GM19193 (cell line): ENCODE results near the gene RTTN.
A peak's percentile ranks its signal among the peaks of the same experiment; 100 is the strongest.

Experiments
- POLR2A ChIP-seq: IDR thresholded peaks from 4 replicates; pipeline ENCODE4 v1.6.1; 2011; ENCODE audit not compliant: insufficient read depth, insufficient read length; ENCODE audit errors: extremely low read depth

Gene RTTN

DNA sequence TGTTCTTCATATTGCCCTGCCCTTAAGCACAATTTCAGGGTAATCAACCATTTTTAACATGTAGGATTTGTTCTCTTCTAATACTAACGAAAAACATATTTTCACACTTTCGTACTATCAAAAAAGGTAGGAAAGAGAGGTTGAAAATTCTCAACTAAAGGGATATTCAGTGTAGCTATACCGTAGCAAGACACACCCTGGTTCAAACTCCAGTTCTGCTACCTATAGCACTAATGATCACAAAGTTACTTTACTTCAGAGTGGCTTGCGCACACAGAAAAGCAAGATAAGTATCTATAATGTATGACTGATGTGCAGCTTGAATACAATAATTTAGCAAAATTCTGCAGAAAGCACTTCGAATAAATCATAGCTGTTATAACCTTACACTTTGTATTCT is 132.1 kb downstream of the RTTN start:
- TF ChIP-seq POLR2A = no peak

DNA sequence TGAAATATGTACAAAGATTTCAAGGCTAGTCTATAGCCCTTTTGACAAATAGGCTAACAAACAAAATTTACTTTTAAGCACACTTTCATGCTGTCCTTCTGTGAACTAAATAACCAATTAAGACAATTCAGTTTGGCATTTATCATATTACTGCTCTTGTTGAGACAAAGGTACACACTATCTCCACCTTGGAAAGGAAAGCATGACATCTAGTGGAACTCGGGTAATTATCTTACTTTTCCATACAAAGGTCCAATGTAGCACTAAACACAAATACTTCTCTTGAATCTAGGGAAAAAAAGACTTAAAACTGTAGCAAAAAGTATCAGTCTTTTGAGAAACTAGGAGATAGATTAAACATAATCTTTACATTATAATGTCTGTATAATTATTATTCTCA is 132.8 kb downstream of the RTTN start:
- no peak for TF ChIP-seq POLR2A

DNA sequence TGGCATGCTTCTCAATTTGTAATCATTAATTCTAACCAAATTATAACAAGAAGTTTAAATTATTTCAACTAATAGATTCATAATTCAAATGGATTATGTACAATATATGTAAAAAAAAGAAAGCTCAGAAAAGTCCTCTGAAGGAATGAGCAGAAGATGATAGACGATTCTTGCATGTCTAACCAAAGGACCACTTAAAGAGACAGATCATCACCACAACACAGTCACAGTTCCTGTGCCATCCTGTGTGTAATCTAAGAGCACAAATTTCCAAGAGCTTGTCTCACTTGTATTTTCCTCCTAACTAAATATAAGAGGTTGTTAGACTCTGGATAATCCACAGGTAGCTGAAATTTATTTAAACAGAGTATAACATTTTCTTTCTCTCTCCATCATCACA is 135.5 kb downstream of the RTTN start:
- TF ChIP-seq POLR2A = no peak

DNA sequence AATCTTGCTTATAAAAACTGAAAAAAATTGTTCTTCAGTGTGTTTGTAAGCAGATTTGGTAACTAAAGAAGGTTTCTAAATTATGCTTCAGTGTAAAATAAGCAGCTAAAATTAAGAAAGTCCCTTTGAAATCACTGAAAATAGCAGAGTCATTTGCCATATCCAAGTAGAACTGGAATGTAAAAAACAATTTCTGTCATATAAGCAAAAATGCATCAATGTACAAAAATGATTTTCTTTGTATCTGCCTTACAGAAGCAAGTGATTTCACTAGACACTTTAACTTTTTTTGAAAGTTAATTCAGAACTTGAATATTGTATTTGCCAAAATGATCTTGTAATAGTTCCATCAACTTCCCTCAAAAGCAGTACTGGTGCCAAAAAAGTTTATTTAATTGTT is 136.1 kb downstream of the RTTN start:
- TF ChIP-seq POLR2A = no peak

DNA sequence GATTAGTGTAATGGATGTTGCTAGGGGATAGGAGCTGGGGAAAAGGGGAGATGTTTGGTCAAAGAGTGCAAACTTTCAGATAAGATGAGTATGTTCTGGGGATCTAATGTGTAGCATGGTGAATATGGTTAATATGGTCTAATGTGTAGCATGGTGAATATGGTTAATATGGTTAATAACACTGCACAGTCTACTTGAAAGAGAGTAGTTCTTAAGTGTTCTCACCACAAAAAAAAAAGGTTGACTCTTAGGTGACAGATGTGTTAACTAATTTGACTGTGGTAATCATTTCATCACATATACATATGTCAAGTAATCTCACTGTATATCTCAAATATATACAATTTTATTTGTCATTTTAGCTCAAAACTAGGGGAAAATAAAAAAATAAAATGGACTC is 136.5 kb downstream of the RTTN start:
- no peak for TF ChIP-seq POLR2A

- no peak for TF ChIP-seq POLR2A
These were observed 145.8 kb downstream of the RTTN start for GRCh38 chr18:70059684-70060083.

- TF ChIP-seq POLR2A = no peak
These were observed 146.6 kb downstream of the RTTN start for GRCh38 chr18:70058916-70059315.

- no peak for TF ChIP-seq POLR2A
These were observed 157.4 kb downstream of the RTTN start for GRCh38 chr18:70047931-70048603.

DNA sequence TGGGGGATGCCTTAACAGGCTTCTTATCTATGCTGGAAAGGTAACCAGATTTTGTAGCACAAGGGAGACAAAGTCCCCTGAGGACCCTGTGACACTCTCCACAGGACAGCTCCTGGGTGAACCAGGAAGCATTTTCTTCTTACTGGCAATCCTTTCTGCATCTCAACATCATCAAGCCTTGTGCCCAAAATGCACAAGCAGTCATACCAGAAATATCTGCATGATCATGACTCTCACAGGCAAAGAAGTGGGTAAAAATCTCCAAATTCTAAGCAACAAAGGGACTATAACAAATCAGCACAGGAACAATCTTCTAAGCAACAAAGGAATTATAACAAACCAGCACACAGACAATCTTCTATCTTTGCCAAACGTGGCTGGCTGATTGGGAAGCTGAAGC is 158.7 kb downstream of the RTTN start:
- TF ChIP-seq POLR2A = no peak

DNA sequence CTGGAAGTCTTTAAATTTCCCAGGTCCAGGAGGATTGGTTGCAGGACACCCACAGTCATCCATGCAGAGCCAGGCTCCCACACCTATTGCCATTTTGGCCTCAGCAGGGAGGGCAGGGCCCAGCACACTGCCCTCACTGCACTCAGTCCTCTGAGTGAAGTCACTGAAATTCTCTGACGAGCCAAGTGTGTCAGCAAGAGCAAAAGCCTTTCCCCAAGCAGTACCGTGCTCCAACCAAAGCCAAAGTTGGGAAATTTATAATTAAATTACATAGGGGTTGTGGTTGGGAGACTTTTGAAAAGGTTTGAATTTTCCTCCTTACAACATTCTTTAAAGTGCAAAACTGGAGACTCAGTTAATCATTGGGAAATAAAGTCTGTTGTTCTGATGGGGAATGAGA is 159.3 kb downstream of the RTTN start:
- TF ChIP-seq POLR2A = no peak

DNA sequence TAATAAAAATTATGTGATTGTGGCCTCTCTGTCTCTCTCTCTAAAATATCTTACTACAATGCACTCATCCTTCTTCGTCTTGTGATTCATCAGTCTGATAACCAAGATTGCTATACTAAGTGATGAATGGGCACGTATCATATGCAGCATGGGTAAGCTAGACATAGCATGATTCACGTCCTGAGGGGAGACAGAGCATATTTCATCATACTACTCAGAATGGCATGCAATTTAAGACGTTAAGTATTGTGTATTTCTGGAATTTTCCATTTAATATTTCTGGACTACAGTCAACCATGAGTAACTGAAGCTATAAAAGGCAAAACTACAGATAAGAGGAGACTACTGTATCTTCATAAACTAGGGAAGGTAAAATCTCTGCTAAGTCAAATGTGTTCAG is 160.9 kb downstream of the RTTN start:
- TF ChIP-seq POLR2A = no peak

GRCh38 chr18:70041459-70042050 is 163.9 kb downstream of the RTTN start:
- no peak for TF ChIP-seq POLR2A

DNA sequence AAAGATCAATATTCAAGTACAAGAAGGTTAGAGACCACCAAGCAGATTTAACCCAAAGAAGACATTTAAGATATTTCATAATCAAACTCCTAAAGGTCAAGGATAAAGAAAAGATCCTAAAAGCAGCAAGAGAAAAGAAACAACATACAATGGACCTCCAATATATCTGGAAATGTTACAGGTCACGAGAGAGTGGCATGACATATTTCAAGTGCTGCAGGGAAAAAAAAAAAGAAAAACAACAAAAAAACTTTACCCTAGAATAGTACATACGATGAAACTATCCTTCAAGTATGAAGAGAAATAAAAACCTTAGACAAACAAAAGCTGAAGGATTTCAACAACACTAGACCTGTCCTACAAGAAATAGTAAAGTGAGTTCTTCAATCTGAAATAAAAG is 166.3 kb downstream of the RTTN start:
- TF ChIP-seq POLR2A = no peak

GRCh38 chr18:70037431-70038061 is 167.9 kb downstream of the RTTN start:
- no peak for TF ChIP-seq POLR2A

DNA sequence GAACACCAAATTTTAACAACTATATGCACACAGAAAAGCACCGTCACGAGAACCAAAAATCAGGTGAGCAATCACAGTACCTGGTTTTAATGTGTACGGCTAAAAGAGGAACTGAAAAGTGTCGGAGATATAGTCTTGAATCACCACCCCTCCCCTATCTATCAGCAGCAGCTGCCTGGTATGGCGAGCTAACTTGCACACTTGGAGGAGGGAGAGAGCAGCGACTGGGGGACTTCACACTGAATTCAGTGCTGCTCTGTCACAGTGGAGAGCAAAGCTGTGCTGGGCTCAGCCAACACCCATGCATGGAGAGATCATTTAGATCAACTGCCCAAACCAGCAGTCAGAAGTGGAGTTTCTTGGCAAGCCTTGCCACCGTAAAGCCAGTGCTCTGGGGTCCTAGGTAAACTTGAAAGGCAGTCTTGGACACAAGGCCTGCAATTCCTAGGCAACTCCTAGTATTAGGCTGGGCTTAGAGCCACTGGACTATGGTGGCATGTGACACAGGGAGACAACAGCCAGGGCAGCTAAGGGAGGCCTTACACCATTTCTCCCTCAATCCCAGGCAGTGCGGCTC is 168.6 kb downstream of the RTTN start:
- peak; percentile 44 for TF ChIP-seq POLR2A

DNA sequence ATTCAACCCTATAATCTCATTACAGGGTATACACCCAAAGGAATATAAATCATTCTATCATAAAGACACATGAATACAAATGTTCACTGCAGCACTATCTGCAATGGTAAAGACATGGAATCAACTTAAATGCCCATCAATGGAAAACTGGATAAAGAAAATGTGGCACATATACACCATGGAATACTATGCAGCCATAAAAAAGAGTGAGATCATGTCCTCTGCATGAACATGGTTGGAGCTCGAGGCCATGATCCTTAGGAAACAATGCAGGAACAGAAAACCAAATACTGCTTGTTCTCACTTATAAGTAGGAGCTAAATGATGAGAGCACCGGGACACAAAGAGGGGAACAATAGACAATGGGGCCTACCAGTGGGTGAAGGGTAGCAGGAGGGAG is 169.3 kb downstream of the RTTN start:
- no peak for TF ChIP-seq POLR2A
